Measurements from ENCODE around the gene TELO2.

Gene TELO2

DNA sequence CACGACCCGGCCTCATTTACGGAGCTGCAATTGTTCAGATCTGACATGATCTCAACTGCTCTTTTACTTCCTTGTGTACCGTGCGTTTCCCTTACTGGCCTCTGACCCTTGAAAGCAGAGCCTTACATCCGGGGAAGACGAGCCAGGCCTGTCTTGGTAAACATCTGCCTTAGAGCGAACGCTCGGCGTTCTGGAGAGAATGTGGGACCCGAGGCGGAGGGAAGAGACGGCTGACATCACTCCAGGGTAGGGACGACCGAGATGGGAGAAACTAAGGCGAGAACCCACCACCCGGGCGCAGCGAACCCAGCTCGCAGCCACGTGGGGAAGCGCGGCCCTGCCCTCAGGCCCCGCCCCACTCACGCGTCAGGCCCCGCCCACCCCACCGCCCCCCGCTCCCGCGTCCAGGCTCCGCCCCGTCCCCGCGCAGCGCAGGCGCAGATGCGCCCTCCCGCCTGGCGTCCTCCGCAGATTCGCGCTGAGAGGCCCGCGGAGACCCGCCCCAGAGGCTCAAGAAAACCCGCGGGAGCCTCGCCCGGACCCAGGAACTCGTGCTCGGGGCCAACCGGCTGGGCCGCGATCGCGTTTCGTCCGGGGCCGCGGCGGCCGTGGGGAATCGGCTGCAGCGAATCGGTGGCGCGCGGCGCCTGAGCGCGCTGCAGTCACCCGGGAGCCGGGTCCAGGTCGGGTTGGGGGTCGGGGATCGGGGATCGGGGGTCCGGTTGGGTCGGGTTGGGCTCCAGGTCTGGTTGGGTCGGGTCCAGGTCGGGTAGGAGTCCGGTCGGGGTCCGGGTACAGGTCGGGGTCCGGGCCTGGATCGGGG is at the start of gene TELO2:
TELO2 (plus strand) TSS at position 438 of the 823 bp plus-strand sequence. CDS start 922 bp downstream, outside the sequence.
- peak; percentile 36 for DNase-seq

DNA sequence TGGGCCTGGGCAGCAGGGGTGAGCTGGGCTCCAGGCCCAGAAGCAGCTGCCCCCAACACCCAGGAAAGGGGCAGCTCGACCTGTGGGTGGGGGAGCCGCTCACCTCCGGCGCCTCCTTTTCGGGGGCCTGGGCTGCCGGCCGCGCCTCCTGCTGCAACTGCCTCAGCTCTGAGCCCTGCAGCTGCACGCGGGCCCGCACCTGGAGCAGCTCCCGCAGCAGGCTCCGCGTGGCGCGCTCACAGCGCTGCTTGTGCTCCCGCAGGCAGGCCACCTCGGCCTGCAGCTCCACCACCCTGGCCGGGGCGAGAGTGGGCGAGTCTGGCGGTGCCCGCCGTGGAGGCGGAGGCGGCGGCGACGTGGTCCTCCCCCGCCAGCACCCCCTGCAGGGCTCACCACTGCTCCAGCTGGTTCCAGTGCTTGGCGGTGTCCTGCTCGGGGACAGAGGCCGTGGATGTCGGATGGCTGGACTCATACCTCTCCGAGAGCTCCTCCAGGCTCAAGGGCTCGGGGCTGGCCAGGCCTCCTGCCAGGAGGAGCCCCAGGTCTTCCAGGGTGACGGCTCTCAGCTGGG is 49.7 kb upstream of the TELO2 start:
- DNase-seq: no peak

DNA sequence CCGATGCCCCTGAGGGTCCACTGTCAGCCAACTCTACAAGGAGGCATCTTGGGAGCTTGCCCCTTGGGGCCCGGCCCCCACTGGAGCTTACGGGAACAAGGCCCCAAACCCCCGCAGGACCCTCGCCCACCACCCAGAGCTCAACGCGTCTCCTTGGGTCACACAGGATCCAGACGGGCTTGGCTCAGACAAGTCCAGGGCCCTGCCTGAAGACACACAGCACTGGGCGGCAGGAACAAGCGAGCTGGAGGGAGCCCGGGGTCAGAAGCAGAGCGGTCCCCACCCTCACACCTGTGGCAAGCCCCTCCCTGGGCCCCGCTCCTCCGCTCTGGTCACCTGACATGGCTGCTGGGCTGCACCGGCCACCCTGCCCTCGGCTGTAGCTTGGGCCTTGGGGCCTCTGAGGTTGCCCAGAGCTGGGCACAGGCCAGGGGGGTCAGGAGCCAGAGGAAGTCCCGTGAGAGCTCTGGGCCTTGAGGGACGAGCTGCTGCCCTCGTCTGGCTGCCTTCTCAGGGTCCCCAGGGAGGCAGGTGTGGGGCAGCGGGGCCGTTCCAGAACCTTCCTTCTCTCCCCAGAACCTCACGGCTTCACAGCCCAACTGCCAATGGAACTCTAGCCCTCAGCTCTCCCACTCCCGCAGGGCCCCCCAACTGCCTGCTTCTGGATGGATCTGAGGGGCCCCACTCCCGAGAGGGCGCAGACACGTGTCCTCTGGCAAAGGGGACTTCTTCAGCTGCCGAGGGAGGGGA is 49.0 kb upstream of the TELO2 start, which contains the start of gene CCDC154:
CCDC154 (minus strand) TSS at position 577 of the 750 bp plus-strand sequence; CDS start at position 343, 234 bp downstream.
- DNase-seq: no peak

DNA sequence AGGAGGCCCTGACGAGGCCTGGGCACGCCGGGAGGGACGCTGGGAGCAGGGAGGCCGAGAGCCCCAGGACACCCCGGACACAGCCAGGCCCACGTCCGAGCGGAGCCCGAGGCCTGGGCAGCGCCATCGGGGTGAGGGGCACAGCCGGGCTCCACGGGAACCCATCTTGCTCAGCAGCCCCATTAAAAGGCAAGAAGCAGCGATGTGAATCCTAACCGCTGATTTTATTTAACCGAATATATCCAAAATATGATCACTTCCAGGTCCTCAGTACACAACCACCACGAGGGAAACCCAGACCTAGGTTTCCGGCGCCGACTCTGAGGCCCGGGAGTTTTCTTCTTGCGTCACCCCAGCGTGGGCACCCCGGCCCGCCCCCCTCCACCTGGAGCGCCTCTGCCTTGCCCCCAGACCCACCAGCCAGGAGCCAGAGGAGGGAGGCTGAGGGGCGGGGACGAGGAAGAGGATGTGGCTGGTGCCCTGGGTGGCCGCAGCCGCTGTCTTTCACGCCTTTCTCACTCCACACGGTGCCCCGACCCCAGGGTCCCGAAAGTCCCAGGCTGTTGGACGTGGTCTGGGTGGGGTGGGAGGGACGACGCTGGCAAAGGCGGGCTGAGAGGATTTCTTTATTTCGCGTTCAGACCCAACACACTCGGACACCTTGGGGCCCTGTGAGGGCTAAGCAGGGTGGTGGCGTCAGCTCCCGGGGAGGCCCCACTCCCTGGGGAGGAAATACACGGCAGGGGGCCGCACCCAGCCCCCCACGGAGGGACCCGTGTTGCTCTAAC is 48.2 kb upstream of the TELO2 start:
- no peak for DNase-seq

DNA sequence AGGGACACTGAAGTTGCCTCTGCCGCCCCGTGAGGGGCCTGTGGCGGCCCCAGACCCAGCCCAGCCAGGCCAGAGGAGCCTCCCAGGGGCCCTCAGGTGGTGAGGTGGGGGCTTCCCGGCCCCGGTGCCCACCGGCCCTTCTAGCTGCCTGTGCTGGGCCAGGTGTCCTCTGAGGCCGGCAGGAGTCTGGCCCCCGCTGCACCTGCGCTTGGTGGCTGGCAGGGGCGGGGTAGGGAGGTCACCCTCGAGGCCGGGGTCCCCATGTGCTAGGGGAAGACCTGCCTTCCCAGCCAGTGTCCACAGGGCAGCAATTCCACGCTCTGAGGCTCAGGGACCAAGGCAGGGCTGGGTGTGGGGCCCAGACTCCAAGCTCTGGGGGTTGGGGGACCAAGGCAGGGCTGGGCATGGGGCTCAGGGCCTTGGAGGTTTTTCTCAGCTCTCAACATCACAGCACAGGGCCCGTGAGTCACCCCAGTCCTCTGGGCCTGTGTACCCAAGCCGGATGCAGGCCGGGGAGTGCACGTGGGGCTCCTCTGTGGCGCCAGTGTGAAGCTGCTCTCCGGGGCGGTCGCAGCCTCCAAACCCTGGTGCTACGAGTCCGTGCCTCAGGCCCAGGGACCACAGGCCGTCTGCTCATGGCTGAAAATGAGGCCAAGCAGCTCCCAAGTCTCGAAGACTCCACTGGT is 47.5 kb upstream of the TELO2 start:
- DNase-seq: no peak

DNA sequence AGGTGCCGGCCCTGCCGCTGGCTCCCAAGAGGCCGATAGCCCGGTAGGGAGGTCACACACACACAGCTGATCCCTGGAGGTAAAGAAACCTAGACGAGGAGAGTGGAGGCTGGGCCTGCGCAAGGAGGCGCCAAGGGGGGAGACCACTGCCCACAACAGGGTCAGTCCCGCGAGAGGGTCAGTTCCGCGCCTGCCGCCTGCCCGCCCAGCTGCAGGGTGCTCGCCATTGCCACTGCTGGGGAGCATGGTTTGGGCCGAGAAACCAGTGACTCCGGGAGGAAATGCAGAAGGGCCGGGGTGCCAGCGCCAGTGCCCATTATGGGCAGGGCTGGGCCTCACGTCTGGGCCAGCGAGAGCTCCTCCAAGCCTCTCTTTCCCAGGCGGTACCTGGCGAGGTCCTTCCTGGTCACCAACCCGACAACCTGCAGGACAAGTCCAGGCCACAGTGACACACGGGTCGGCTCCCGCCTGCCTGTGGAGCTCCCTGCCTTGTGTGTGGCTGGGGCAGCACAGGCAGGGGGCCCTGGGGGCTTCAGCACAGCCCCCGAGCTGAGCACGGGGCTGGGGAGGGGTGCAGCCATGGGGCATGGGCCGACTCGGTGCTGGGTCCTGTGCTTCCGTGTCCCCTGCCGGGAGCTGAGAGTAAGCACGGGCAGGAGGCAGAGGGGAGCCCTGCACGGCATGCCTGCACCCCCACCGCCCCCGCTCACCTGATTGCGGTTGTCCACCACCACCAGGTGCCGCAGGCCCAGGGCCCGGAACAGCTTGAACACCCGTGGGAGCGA is 46.7 kb upstream of the TELO2 start:
- no peak for DNase-seq

DNA sequence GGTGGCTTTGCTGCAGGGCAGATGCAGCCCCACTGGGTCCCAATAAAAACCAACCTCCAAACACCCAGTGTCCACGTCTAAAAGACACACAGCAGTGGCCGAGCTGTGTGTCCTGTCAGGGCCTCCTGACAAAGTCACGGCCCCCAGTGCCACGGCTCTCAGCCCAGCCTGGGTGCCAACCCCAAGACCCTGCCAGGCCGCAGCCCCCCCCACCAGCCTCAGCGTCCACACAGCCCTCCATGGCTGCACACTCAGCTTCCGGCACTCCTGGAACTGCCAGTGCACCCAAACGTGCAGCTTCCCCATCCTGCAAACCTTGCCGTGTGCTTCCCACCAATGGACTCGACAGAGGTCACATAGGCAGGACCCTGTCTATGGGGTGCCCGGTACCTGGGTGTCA is 45.2 kb upstream of the TELO2 start:
- DNase-seq: no peak

DNA sequence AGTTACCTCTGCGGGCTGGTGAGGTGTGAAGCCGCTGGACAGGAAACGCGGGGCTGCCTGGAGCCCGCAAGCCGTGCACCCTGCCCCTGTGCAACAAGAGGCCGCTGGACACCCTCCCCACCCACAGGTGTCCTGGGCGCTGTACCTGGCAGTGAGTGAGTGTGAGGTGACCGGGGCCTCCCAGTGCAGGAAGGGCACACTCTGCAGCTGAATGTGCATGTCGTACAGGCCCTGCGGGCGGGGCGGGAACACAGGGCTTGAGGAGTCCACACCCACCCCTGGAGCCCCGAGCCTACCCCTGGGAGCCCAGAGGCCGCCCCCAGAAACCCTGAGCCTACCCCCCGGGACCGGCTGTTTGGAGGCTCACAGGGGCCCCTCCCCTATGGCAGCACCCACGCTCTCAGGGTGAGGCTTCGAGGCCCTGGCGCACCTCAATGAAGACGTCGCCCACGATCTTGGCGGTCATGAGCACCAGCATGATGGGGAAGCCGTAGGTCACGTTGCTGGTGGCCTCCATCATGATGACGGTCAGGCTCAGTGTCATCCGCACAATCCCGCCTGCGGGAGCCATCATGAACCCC is 44.5 kb upstream of the TELO2 start:
- DNase-seq: no peak

DNA sequence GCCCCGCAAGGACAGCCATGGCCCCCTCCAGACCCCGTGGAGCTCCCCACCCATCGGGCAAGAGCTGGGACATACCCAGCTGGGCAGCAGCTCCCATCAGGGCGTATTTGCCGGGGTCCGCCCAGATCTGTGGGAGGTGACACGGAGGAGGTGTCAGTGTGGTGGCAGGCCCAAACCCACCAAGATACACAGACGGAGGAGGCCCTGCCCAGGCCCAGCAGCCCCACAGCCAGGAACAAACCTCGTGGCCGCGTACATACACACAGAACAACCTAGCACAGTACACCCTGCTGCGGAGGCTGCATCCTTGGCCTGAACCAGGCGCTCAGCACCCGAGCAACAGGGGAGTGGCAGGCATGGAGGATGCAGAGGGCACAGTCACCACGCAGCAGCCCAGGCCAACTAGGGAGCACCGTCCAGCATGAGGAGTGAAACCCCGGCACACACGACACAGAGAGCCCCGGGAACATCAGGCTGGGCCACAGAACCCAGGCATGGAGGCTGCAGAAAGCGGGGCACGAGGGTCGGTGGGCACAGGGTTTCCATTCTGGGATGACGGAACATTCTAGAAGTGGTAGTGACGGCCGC is 43.9 kb upstream of the TELO2 start:
- no peak for DNase-seq

DNA sequence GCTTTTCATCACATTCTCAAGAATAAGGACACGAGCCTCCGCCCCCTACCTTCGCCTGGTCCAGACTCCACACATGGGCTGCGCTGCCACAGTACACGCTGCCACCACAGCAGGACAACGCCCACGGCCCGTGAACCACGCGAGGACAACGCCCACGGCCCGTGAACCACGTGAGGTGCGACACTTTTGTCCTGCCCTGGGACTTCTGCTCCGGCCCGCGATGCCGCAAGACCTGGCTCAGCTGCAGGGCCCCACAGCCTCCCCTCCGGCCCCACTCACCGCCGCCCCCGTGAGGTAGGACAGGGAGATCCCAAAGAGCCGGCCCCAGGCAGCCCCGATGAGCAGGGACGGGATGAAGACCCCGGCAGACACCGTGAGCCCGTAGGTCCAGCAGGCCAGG is 42.9 kb upstream of the TELO2 start:
- DNase-seq: no peak

DNA sequence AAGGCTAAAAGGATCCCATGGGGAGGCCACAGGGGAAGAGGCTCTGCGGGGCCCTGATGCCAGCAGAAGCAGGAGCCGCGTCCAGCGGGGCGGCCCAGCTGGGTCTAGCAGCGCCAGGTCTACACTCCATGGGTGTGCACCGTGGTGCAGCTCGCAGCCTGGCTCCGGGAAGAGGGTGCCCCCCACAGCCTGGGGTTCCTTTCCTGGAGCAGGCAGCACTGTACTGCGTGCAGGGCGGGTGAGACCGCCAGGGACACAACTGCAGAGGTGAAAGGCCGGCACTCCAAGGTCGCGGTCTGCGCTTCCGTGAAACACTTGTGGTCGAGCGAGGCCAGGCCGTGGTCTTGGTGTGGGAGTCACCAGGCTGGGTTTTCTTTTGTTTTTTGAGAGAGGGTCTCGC is 42.3 kb upstream of the TELO2 start:
- DNase-seq: no peak

DNA sequence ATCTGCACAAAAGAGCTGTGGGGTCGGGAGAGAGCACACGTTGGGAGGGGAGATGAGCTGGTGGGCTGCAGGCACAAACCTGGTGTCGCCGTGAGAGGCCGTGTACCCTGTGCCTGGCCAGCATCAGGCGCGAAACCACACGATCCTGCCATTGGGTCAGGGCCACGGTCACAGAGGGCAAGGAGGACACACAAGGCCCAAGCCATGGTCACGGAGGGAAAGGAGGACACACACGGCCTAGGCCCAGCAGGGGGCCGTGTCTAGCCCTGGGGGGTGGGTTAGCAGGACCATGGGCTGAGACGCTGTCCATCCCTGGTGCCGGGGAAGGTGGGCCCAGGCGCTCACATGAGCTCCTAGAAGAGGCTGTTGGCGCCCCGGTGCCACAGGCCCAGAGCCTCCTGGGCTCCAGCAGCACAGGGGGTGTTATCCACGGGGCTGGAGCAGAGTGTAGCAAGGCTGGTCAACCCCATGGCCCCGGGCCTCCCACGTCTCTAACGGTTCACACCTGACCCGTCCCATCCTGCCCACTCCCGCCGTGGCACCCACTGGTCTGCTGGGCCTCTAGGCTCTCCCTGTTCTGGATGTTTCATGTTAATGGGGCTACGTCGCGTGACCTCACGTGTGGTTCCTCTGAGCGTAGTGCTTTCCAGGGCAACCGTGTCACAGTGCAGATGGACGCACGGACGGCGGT is 41.3 kb upstream of the TELO2 start:
- no peak for DNase-seq

DNA sequence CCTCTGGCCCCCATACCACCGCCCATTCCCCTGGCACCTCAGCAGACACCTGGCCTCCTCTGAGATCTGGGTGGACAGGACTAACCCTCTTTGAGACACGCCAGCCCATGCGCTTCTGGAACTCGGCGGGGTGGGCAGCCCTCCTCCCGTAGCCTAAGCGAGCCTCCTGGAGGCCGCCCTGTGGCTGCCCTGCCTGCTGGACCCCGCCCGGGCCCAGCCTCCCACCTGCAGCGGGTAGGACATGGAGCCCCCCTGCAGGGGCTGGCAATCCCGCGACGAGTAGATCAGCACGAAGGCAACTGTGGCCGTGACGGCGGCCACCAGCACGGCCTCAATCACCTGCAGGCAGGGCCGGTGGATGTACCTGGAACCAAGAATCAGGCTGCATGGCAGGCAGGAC is 40.6 kb upstream of the TELO2 start:
- DNase-seq: no peak

DNA sequence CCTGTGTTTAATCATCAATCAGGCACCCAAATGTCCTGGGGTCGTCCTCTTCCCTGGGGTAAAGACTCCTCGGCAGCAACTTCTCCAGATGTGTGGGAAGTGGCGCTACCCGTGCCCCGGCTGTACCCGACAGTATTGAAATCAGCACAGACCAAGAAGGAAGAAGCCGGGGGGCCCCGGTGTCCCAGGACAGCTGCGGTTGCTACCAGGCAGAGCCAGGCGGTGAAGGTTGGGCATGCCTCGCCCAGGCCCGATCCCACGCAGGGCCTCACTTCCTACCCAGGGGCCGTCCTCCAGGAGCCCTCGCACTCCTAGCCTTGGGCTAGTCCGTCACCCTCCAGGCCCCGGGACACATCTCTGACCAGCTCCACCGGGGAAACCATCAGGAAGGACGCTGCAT is 39.8 kb upstream of the TELO2 start:
- no peak for DNase-seq

DNA sequence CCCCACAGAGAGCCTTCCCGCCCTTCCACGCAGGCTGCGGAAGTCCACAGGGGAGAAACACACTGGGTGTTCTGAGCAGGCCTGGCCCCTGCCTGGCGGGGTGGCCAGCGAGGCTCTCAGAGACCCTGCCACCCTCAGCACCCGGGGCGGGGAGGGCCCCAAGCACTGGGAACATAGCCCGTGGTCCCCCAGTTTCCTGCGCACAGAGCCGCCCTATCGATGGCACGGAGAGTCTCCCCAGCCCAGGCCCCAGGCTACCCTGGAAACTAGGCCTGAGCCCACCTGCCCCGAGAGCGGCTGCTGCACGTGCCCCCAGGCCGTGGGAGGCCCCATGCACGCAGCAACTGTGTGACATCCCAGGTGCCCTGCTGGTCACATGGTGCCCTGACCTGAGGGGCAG is 38.6 kb upstream of the TELO2 start:
- DNase-seq: no peak

DNA sequence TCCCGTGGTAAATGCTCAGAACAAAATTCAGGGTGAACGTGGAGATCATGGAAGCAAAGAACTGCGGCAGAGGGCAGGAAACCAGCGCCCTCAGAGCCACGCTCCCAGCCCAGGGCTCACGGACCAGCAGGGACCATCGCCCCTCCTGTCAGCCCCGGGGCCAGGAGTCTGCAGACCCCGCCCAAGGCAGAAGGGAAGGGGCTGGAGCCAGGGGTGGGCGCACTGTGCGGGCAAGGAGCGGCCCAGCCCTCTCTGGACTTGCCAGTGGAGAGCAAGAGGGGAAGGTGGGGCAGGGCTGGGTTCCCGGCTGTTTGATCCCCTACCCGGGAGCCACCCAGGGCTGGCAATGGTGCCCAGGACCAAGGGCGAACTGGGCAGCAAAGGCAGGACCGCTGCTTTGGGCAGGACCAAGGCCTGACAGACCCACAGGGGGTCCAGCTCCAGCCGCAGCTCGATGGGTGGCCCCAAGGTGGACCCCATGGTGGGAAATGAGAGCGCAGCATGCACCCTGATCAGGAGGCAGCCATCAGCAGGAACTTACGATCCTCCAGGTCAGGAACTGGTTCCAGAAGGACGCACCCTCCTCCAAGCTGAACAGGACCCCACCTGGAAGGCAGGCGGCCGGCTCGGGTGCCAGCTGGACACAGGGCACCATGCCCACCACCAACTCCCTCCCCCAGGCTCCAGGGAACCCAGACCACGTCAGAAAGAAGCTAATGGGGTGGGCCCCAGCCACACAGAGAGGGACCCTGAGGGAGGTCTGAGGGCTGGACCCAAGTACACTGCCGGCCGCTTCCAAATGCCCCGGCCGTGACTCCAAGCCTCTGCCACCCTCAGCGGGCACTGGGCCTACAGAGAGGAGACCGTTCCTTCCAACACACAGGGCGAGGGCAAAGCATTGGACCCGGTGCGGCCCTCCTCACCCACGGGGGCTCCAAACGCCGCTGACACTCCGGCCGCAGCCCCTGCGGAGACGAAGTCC is 37.7 kb upstream of the TELO2 start:
- no peak for DNase-seq

DNA sequence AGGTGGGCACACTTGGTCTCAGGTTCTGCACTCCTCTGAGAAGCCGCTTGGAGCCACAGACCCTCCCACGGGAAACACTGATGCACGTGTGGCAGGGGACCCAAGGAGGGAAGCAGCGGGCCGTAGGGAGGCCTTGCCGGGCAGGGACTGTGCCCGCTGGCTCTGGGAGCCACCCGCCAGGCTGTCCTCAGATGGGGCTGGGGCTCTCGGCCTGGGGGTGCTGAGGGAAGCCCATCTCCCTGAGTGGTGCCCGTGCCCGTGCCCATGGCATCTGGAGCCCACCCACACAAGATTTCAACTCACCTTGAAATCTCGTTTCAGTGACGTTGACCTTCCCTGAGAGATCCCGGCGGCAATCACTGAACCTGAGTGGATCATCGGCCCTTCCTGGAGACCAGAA is 36.2 kb upstream of the TELO2 start:
- no peak for DNase-seq

DNA sequence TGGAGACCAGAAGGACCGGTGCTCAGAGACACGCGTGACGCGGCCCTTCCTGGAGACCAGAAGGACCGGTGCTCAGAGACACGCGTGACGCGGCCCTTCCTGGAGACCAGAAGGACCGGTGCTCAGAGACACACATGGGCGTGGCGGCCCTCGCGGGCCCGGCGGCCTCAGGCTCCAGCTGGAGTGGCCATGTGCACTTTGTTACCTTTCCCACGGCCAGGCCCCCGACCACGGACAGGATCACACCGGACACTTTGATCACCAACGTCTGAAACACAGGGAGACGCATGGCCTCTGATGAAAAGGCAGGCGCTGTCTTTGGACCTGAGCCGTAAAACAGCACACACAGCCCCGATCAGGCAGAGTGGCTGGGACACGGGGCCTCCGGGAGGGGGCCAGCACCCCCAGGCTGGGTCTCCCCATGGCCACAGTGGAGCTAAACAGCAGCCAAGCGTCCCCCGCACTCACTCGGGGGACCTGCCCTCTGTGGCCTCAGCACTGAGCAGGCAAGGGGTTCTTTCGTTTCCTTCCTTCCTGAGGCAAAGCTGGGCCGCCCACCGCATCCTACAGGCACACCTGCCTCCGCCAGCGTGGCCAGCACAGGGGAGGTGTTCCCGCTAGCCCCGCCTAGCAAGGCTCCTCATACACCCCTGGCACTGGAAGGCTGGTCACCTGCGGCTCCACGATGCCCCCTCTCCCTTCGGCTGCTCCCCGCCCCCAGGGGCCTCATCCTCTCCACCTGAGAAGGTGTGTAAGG is 35.5 kb upstream of the TELO2 start:
- DNase-seq: no peak
